Measurements from ENCODE around the gene NCOA3.

NCOA3 gene

GRCh38 chr20:47669927-47670890 lies 168.5 kb downstream of the NCOA3 start:
- no peaks in the 10 kb centered on the region for H4K20me1 ChIP-seq (ENCODE audit: insufficient read depth, low read length, poor library complexity, severe bottlenecking)
- H3K9me3 ChIP-seq (ENCODE audit: insufficient read depth, low read depth, low read length) = no peaks in the 10 kb centered on the region
- no peaks in the 10 kb centered on the region for H3K27me3 ChIP-seq (ENCODE audit: insufficient read depth, low read length, poor library complexity, severe bottlenecking)
- H2AFZ ChIP-seq (ENCODE audit: low read length) = no peak overlapping the region
- H3K79me2 ChIP-seq (ENCODE audit: insufficient read depth, low read length) = no peaks in the 10 kb centered on the region
- H3K4me3 ChIP-seq (ENCODE audit: low read length, poor library complexity, severe bottlenecking) = no peak overlapping the region
- no peak overlapping the region for H3K9ac ChIP-seq (ENCODE audit: low read depth, low read length, poor library complexity, severe bottlenecking)
- no peak overlapping the region for H3K4me2 ChIP-seq (ENCODE audit: low read depth, low read length, poor library complexity, severe bottlenecking)
- no peaks in the 10 kb centered on the region for H3F3A ChIP-seq (ENCODE audit: low read depth)
- no peak for TF ChIP-seq EZH2phosphoT487 (IDR thresholded peaks at IDR 0.05; ENCODE audit: borderline replicate concordance)
- TF ChIP-seq, protein P1, sequence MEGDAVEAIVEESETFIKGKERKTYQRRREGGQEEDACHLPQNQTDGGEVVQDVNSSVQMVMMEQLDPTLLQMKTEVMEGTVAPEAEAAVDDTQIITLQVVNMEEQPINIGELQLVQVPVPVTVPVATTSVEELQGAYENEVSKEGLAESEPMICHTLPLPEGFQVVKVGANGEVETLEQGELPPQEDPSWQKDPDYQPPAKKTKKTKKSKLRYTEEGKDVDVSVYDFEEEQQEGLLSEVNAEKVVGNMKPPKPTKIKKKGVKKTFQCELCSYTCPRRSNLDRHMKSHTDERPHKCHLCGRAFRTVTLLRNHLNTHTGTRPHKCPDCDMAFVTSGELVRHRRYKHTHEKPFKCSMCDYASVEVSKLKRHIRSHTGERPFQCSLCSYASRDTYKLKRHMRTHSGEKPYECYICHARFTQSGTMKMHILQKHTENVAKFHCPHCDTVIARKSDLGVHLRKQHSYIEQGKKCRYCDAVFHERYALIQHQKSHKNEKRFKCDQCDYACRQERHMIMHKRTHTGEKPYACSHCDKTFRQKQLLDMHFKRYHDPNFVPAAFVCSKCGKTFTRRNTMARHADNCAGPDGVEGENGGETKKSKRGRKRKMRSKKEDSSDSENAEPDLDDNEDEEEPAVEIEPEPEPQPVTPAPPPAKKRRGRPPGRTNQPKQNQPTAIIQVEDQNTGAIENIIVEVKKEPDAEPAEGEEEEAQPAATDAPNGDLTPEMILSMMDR (conservative IDR thresholded peaks at IDR 0.05; ENCODE audit: low read length) = no peak
- no peaks in the 10 kb centered on the region for H3K36me3 ChIP-seq (ENCODE audit: insufficient read depth, low read length)
- no peaks in the 10 kb centered on the region for H3K9me2 ChIP-seq (replicated peaks; ENCODE audit: low read depth, low read length)
- H3K4me1 ChIP-seq (ENCODE audit: insufficient read depth, low read length, poor library complexity, severe bottlenecking) = no peaks in the 10 kb centered on the region

DNA sequence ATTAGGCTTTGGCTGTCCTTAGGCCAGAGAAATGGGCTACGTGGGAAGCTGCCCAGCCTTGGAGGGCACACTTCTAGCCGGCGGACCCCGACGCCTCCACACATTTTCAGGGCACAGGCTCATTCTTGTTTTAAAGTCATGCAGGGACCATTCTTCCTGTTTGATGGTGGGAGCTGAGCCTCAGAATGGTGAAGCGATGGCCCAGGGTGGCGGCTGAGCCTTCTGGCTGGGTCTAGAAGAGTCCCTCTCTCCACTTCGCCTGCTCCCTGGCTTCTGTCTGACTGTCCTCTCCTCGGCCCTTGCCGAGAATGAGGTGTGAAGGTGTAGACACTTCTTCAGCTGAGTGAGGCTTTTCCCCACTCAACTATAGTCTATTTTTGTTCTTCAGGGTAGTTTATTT lies 169.2 kb downstream of the NCOA3 start:
- Histone ChIP-seq H3K79me2 (ENCODE audit: insufficient read depth, low read length) (no peaks in the 10 kb centered on the region), H3K9ac (ENCODE audit: low read depth, low read length, poor library complexity, severe bottlenecking) (no peak overlapping the region), H3K9me2 (replicated peaks; ENCODE audit: low read depth, low read length) (no peaks in the 10 kb centered on the region), H4K20me1 (ENCODE audit: insufficient read depth, low read length, poor library complexity, severe bottlenecking) (no peaks in the 10 kb centered on the region), H3F3A (ENCODE audit: low read depth) (no peaks in the 10 kb centered on the region), H3K9me3 (ENCODE audit: insufficient read depth, low read depth, low read length) (no peaks in the 10 kb centered on the region), H3K36me3 (ENCODE audit: insufficient read depth, low read length) (no peaks in the 10 kb centered on the region), H2AFZ (ENCODE audit: low read length) (no peak overlapping the region), H3K27me3 (ENCODE audit: insufficient read depth, low read length, poor library complexity, severe bottlenecking) (no peaks in the 10 kb centered on the region), H3K4me2 (ENCODE audit: low read depth, low read length, poor library complexity, severe bottlenecking) (no peak overlapping the region), H3K4me1 (ENCODE audit: insufficient read depth, low read length, poor library complexity, severe bottlenecking) (no peaks in the 10 kb centered on the region), H3K4me3 (ENCODE audit: low read length, poor library complexity, severe bottlenecking) (no peak overlapping the region)
- TF ChIP-seq, protein P1 (conservative IDR thresholded peaks at IDR 0.05; ENCODE audit: low read length) = no peak
- TF ChIP-seq EZH2phosphoT487 (IDR thresholded peaks at IDR 0.05; ENCODE audit: borderline replicate concordance) = no peak

DNA sequence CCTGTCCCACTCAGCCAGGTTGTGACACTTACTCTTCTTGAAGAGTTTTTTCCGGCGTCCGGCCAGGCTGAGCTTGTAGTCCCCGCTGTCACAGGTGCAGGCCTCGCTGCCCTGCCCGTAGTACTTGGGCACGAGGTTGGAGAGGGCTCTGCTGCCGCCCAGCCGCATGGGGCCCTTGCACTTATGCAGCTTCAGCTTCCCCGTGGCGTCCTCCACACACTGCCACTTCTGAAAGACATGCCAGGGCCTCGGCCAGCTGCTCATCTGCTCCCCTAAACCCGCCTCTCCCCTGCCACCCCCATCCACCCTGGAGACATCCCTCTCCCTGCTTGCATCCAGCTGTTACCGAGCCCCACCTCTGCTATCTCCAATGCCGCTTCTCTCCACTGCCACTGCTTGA lies 170.5 kb downstream of the NCOA3 start:
- Histone ChIP-seq H3K4me1 (ENCODE audit: insufficient read depth, low read length, poor library complexity, severe bottlenecking) (no peaks in the 10 kb centered on the region), H2AFZ (ENCODE audit: low read length) (no peak overlapping the region), H3K27me3 (ENCODE audit: insufficient read depth, low read length, poor library complexity, severe bottlenecking) (no peaks in the 10 kb centered on the region), H3F3A (ENCODE audit: low read depth) (no peaks in the 10 kb centered on the region), H3K9me3 (ENCODE audit: insufficient read depth, low read depth, low read length) (no peaks in the 10 kb centered on the region), H3K9me2 (replicated peaks; ENCODE audit: low read depth, low read length) (no peaks in the 10 kb centered on the region), H3K4me3 (ENCODE audit: low read length, poor library complexity, severe bottlenecking) (no peak overlapping the region), H4K20me1 (ENCODE audit: insufficient read depth, low read length, poor library complexity, severe bottlenecking) (no peaks in the 10 kb centered on the region), H3K36me3 (ENCODE audit: insufficient read depth, low read length) (no peaks in the 10 kb centered on the region), H3K79me2 (ENCODE audit: insufficient read depth, low read length) (no peaks in the 10 kb centered on the region), H3K4me2 (ENCODE audit: low read depth, low read length, poor library complexity, severe bottlenecking) (no peak overlapping the region), H3K9ac (ENCODE audit: low read depth, low read length, poor library complexity, severe bottlenecking) (no peak overlapping the region)
- TF ChIP-seq, protein P1 (conservative IDR thresholded peaks at IDR 0.05; ENCODE audit: low read length) = no peak
- no peak for TF ChIP-seq EZH2phosphoT487 (IDR thresholded peaks at IDR 0.05; ENCODE audit: borderline replicate concordance)
